KG1 (cell line): ENCODE measurements around the gene EFEMP2.

ENCODE experiments used
- DNase-seq: peaks from one replicate; lab custom pipeline; 2025; lab: John Stamatoyannopoulos, UW

The EFEMP2 gene

GRCh38 chr11:65872586-65873317, at the start of gene EFEMP2:
Gene EFEMP2, minus strand, starts transcription at chr11:65872800. Its CDS starts 446 bp downstream, at chr11:65872354.
- DNase-seq: no peak

GRCh38 chr11:65921876-65922275, 49.3 kb upstream of the EFEMP2 start:
- DNase-seq: no peak

GRCh38 chr11:65921033-65921555, 48.5 kb upstream of the EFEMP2 start:
- no peak for DNase-seq

- DNase-seq: no peak
These were observed 47.8 kb upstream of the EFEMP2 start for GRCh38 chr11:65920372-65920802.

- peak; percentile 76 for DNase-seq
These were observed 47.2 kb upstream of the EFEMP2 start for GRCh38 chr11:65919573-65920371.

- peak; percentile 96 for DNase-seq
These were observed 46.6 kb upstream of the EFEMP2 start, which contains the start of gene DRAP1 for GRCh38 chr11:65919141-65919572. Gene DRAP1, plus strand, starts transcription at chr11:65919426. Its CDS starts 76 bp downstream, at chr11:65919502.

- no peak for DNase-seq
These were observed 45.9 kb upstream of the EFEMP2 start, which contains the start of gene C11orf68 for GRCh38 chr11:65918211-65919140. Gene C11orf68, minus strand, starts transcription at chr11:65919062. Its CDS starts 31 bp downstream, at chr11:65919031.

- no peak for DNase-seq
These were observed 45.0 kb upstream of the EFEMP2 start for GRCh38 chr11:65917434-65918210.

GRCh38 chr11:65917077-65917433, 44.5 kb upstream of the EFEMP2 start:
- no peak for DNase-seq

GRCh38 chr11:65916391-65916790, 43.8 kb upstream of the EFEMP2 start:
- DNase-seq: no peak

- DNase-seq: no peak
These were observed 43.2 kb upstream of the EFEMP2 start for GRCh38 chr11:65915821-65916251.

- no peak for DNase-seq
These were observed 42.7 kb upstream of the EFEMP2 start for GRCh38 chr11:65915101-65915820.

- no peak for DNase-seq
These were observed 40.2 kb upstream of the EFEMP2 start for GRCh38 chr11:65912845-65913244.

- DNase-seq: no peak
These were observed 39.3 kb upstream of the EFEMP2 start for GRCh38 chr11:65911682-65912568.

GRCh38 chr11:65907878-65908277, 35.3 kb upstream of the EFEMP2 start:
- DNase-seq: no peak

GRCh38 chr11:65906602-65907001, 34.0 kb upstream of the EFEMP2 start:
- no peak for DNase-seq

- DNase-seq: no peak
These were observed 31.1 kb upstream of the EFEMP2 start for GRCh38 chr11:65903715-65904114.

GRCh38 chr11:65903068-65903481, 30.5 kb upstream of the EFEMP2 start:
- DNase-seq: no peak

- no peak for DNase-seq
These were observed 28.2 kb upstream of the EFEMP2 start for GRCh38 chr11:65900899-65901180.
